DND-41 (cell line): ENCODE data around the gene DNAJC3.

Experiments used
- ATAC-seq: fragments of 200-7000 bp; cut with Tn5 transposase; 3 replicates; pipeline ENCODE4 v1.9.1; 2021; ENCODE audit warnings: low read depth; ENCODE audit not compliant: insufficient read depth
- DNase-seq: peaks from one replicate; pipeline ENCODE4 v3.0.0-alpha.2; 2020
- H2AFZ ChIP-seq: 2 replicates; pipeline ENCODE4 v1.6.0; 2012; ENCODE audit warnings: low read depth, low read length
- H3K27ac ChIP-seq: 2 replicates; pipeline ENCODE4 v1.5.1; 2012; ENCODE audit warnings: low read length, inconsistent platforms
- H3K27me3 ChIP-seq: fragments of 200-600 bp; sonication (generic); 2 replicates; pipeline ENCODE4 v1.6.0; 2012; ENCODE audit warnings: low read length, mild to moderate bottlenecking, inconsistent platforms; ENCODE audit not compliant: insufficient read depth, poor library complexity
- H3K36me3 ChIP-seq: 2 replicates; pipeline ENCODE4 v1.5.1; 2012; ENCODE audit warnings: low read length, inconsistent platforms; ENCODE audit not compliant: insufficient read depth
- H3K4me1 ChIP-seq: 2 replicates; pipeline ENCODE4 v1.5.1; 2012; ENCODE audit warnings: mild to moderate bottlenecking, low read length; ENCODE audit not compliant: insufficient read depth
- H3K4me2 ChIP-seq: 2 replicates; pipeline ENCODE4 v1.6.0; 2012; ENCODE audit warnings: mild to moderate bottlenecking, moderate library complexity, low read length, inconsistent platforms; ENCODE audit not compliant: insufficient read depth
- H3K4me3 ChIP-seq, 2 experiments: fragments of 200-600 bp in 1 of 2; shearing (Covaris generic) in 1 of 2; 2 replicates each; pipeline ENCODE4 v1.5.1; 2012 to 2016; ENCODE audit warnings: inconsistent platforms in 2 of 2, low read length in 2 of 2, mild to moderate bottlenecking in 2 of 2, low read depth in 1 of 2, moderate library complexity in 1 of 2
- H3K79me2 ChIP-seq: 2 replicates; pipeline ENCODE4 v1.6.0; 2012; ENCODE audit warnings: low read length, inconsistent platforms; ENCODE audit not compliant: insufficient read depth
- H3K9ac ChIP-seq: 2 replicates; pipeline ENCODE4 v1.6.0; 2012; ENCODE audit warnings: low read depth, mild to moderate bottlenecking, inconsistent platforms, low read length, moderate library complexity
- H3K9me3 ChIP-seq: 2 replicates; pipeline ENCODE4 v1.5.1; 2012; ENCODE audit warnings: low read length, moderate library complexity, mild to moderate bottlenecking, inconsistent platforms; ENCODE audit not compliant: insufficient read depth, severe bottlenecking
- H4K20me1 ChIP-seq: 2 replicates; pipeline ENCODE4 v1.6.0; 2012; ENCODE audit warnings: low read length; ENCODE audit not compliant: insufficient read depth
- CTCF ChIP-seq: IDR thresholded peaks from 2 replicates; pipeline ENCODE4 v1.5.1; 2012; ENCODE audit warnings: borderline replicate concordance, low read length, moderate library complexity, mild to moderate bottlenecking; ENCODE audit not compliant: poor library complexity, severe bottlenecking; ENCODE audit errors: extremely low read depth
- EZH2 ChIP-seq: IDR thresholded peaks from 3 replicates; pipeline ENCODE4 v1.6.1; 2012; ENCODE audit warnings: borderline replicate concordance, low read depth, mild to moderate bottlenecking, moderate library complexity, low read length, inconsistent platforms; ENCODE audit not compliant: severe bottlenecking

The DNAJC3 gene

DNA sequence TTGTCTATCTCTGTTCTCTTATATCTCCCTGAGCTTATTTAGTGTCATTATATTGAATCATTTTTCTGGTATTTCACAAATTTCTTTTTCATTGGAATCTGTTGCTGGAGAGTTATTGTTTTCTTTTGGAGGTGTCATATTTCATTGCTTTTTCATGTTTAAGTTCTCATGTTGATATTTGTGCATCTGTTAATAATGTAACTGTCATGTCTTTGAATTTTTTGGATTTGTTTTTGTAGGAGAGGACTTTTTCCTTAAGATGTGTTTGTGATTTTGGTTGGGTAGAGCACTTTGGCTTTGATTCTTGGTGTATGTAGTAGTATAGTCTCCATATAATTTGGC lies 64.0 kb downstream of the DNAJC3 start:
- ATAC-seq (no peak), DNase-seq (no peak)
- Histone ChIP-seq H3K4me1 (no peaks in the 10 kb centered on the region), H3K79me2 (peaks cover 27% of the 10 kb centered on the region), H3K4me3 (no peak overlapping the region), H3K27me3 (no peaks in the 10 kb centered on the region), H3K27ac (no peak overlapping the region), H4K20me1 (peaks cover 27% of the 10 kb centered on the region; the same call in 1 of the 2 replicates), H3K36me3 (no peaks in the 10 kb centered on the region), H2AFZ (no peak overlapping the region), H3K9me3 (no peaks in the 10 kb centered on the region), H3K4me2 (no peak overlapping the region), H3K9ac (no peak overlapping the region)
- TF ChIP-seq EZH2 (no peak), CTCF (no peak)

GRCh38 chr13:95741584-95742563 lies 64.9 kb downstream of the DNAJC3 start:
- H3K27me3 ChIP-seq = no peaks in the 10 kb centered on the region
- no peak overlapping the region for H3K9ac ChIP-seq
- H3K4me1 ChIP-seq = no peaks in the 10 kb centered on the region
- H3K27ac ChIP-seq = no peak overlapping the region
- no peak overlapping the region for H3K4me3 ChIP-seq
- peaks cover 29% of the 10 kb centered on the region; the same call in 1 of the 2 replicates for H4K20me1 ChIP-seq
- H3K36me3 ChIP-seq = no peaks in the 10 kb centered on the region
- no peak overlapping the region for H3K4me2 ChIP-seq
- no peak for TF ChIP-seq CTCF
- TF ChIP-seq EZH2 = no peak
- H3K79me2 ChIP-seq = peaks cover 27% of the 10 kb centered on the region
- H3K9me3 ChIP-seq = no peaks in the 10 kb centered on the region
- DNase-seq = no peak
- no peak overlapping the region for H2AFZ ChIP-seq
- ATAC-seq = peak; percentile 39; the same call in 1 of the 3 replicates

DNA sequence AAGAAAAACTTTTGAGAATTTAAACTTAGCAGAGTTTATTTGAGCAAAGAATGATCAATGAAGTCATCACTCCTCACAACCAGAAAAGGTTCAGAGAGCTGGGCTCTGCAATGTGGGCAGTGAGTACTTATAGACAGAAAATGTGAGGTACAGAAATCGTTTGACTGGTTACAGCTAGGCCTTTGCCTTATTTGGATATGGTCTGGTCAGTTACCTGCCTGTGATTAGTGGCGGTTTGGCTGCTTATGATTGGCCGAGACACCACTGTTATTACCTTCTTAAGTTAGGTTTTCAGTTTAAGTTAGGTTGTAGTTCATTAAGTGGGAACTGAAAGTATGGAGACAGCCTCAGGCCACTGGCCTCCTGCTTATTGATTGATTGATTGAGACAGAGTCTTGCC lies 66.3 kb downstream of the DNAJC3 start:
- no peak overlapping the region for H3K4me2 ChIP-seq
- no peak for ATAC-seq
- peaks cover 33% of the 10 kb centered on the region for H3K79me2 ChIP-seq
- DNase-seq = no peak
- no peak overlapping the region for H3K27ac ChIP-seq
- no peak overlapping the region for H2AFZ ChIP-seq
- no peak for TF ChIP-seq EZH2
- no peak for TF ChIP-seq CTCF
- H3K27me3 ChIP-seq = no peaks in the 10 kb centered on the region
- no peak overlapping the region for H3K9ac ChIP-seq
- H3K4me3 ChIP-seq = no peak overlapping the region
- H3K4me1 ChIP-seq = no peaks in the 10 kb centered on the region
- H3K36me3 ChIP-seq = no peaks in the 10 kb centered on the region
- H3K9me3 ChIP-seq = no peaks in the 10 kb centered on the region
- H4K20me1 ChIP-seq = peaks cover 31% of the 10 kb centered on the region; the same call in 1 of the 2 replicates

DNA sequence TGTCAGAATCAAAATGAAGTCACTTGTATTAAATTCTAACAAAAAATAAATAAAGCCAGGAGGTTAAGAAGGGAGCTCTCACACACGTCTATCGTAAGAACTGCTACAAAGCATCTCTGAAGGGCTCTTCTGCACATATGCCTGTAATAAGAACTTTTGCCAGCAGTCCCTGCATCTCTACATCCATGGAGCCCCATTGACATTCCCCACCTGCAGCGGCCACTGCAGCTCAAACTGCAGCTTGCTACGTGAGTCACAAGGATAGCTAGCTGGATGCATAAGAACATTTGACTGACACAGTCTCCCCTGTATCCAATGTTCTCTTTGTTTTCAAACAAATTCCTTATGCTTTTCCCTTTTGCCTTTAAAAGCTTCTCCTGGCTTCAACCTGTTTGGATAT lies 68.3 kb downstream of the DNAJC3 start:
- H3K27me3 ChIP-seq = no peaks in the 10 kb centered on the region
- no peaks in the 10 kb centered on the region for H3K4me1 ChIP-seq
- DNase-seq (no peak), ATAC-seq (no peak)
- no peak overlapping the region for H2AFZ ChIP-seq
- H3K79me2 ChIP-seq = peaks cover 33% of the 10 kb centered on the region
- no peak overlapping the region for H3K4me2 ChIP-seq
- H3K27ac ChIP-seq = no peak overlapping the region
- H3K9ac ChIP-seq = no peak overlapping the region
- H3K4me3 ChIP-seq = no peak overlapping the region
- TF ChIP-seq EZH2 (no peak), CTCF (no peak)
- H3K9me3 ChIP-seq = no peaks in the 10 kb centered on the region
- H4K20me1 ChIP-seq = peaks cover 31% of the 10 kb centered on the region; the same call in 1 of the 2 replicates
- H3K36me3 ChIP-seq = no peaks in the 10 kb centered on the region
